GM18951 (cell line): ENCODE data around the gene CFAP206.

Experiments used
- POLR2A ChIP-seq: IDR thresholded peaks from 4 replicates; pipeline ENCODE4 v1.6.1; 2011; ENCODE audit warnings: mild to moderate bottlenecking; ENCODE audit not compliant: insufficient read length, insufficient read depth; ENCODE audit errors: extremely low read depth
- in situ Hi-C: fragments of 300-500 bp; cut with MboI; formaldehyde crosslinking; loops from one replicate; pipeline ENCODE4 v1.12.0; 2022; ENCODE audit warnings: low sequenced_read_pairs, mixed read lengths, inconsistent platforms; ENCODE audit not compliant: unreplicated experiment

CFAP206 gene

GRCh38 chr6:87393026-87393622, 14.6 kb upstream of the CFAP206 start:
- TF ChIP-seq POLR2A, result no peak
- in situ Hi-C loops, result loop anchor here (25.0 kb wide), 1 partner anchor 1469 kb away; no protein-coding TSS in a partner anchor

- TF ChIP-seq POLR2A, result no peak
- in situ Hi-C loops, result loop anchor here (25.0 kb wide), 1 partner anchor 1467 kb away; no protein-coding TSS in a partner anchor
Observed at GRCh38 chr6:87395431-87395830, 12.3 kb upstream of the CFAP206 start.

- in situ Hi-C loops, result loop anchor here (25.0 kb wide), 1 partner anchor 1466 kb away; no protein-coding TSS in a partner anchor
Observed at GRCh38 chr6:87396595-87397392, 11.0 kb upstream of the CFAP206 start.

GRCh38 chr6:87397656-87398055, 10.1 kb upstream of the CFAP206 start:
- no peak for TF ChIP-seq POLR2A
- in situ Hi-C loops, result loop anchor here (25.0 kb wide), 1 partner anchor 1465 kb away; no protein-coding TSS in a partner anchor

More at GRCh38 chr6:87396595-87397392, 11.0 kb upstream of the CFAP206 start:
- TF ChIP-seq POLR2A, result no peak

GRCh38 chr6:87401832-87402231, 5.9 kb upstream of the CFAP206 start:
- in situ Hi-C loops, result no loop called here
- no peak for TF ChIP-seq POLR2A

- no peak for TF ChIP-seq POLR2A
Observed at GRCh38 chr6:87407561-87407900, 241 bp upstream of the CFAP206 start.

GRCh38 chr6:87408721-87409155, 966 bp downstream of the CFAP206 start:
- no peak for TF ChIP-seq POLR2A
- in situ Hi-C loops, result no loop called here

More at GRCh38 chr6:87407561-87407900, 241 bp upstream of the CFAP206 start:
- in situ Hi-C loops, result no loop called here

- in situ Hi-C loops, result no loop called here
- TF ChIP-seq POLR2A, result no peak
Observed at GRCh38 chr6:87419266-87419665, 11.5 kb downstream of the CFAP206 start.

GRCh38 chr6:87420360-87420759, 12.6 kb downstream of the CFAP206 start:
- in situ Hi-C loops, result no loop called here
- TF ChIP-seq POLR2A, result no peak

GRCh38 chr6:87421576-87421975, 13.8 kb downstream of the CFAP206 start:
- TF ChIP-seq POLR2A, result no peak
- in situ Hi-C loops, result no loop called here

- in situ Hi-C loops, result no loop called here
- TF ChIP-seq POLR2A, result no peak
Observed at GRCh38 chr6:87426789-87427188, 19.0 kb downstream of the CFAP206 start.

GRCh38 chr6:87430499-87430898, 22.7 kb downstream of the CFAP206 start:
- in situ Hi-C loops, result no loop called here
- no peak for TF ChIP-seq POLR2A

GRCh38 chr6:87431263-87431662, 23.5 kb downstream of the CFAP206 start:
- TF ChIP-seq POLR2A, result no peak
- in situ Hi-C loops, result no loop called here

- TF ChIP-seq POLR2A, result no peak
- in situ Hi-C loops, result no loop called here
Observed at GRCh38 chr6:87436435-87436834, 28.7 kb downstream of the CFAP206 start.
